HUES64 (cell line): ENCODE measurements around the gene ZNF71. TPM values are rescaled to one million over a fixed set of nuclear protein-coding genes. Genes with fewer than 3 reads are reported as not detected.
A peak's percentile ranks its signal among the peaks of the same experiment; 100 is the strongest.

Source experiments
- H3K27ac ChIP-seq: 2 replicates; pipeline ENCODE4 v1.7.0; 2013; ENCODE audit warnings: low read depth, low read length, inconsistent platforms
- H3K27me3 ChIP-seq: 2 replicates; pipeline ENCODE4 v1.6.1; 2013; ENCODE audit warnings: mild to moderate bottlenecking, low read length; ENCODE audit not compliant: insufficient read depth
- H3K36me3 ChIP-seq: 2 replicates; pipeline ENCODE4 v1.6.1; 2013; ENCODE audit warnings: mild to moderate bottlenecking, low read length; ENCODE audit not compliant: insufficient read depth
- H3K4me1 ChIP-seq: 2 replicates; pipeline ENCODE4 v1.6.1; 2013; ENCODE audit warnings: mild to moderate bottlenecking, low read length, moderate library complexity; ENCODE audit not compliant: insufficient read depth
- H3K4me3 ChIP-seq: 2 replicates; pipeline ENCODE4 v1.5.1; 2013; ENCODE audit warnings: mild to moderate bottlenecking, low read length, moderate library complexity
- H3K9ac ChIP-seq: 2 replicates; pipeline ENCODE4 v1.6.1; 2013; ENCODE audit warnings: mild to moderate bottlenecking, low read depth, low read length
- H3K9me3 ChIP-seq: 2 replicates; pipeline ENCODE4 v1.6.1; 2013; ENCODE audit warnings: low read depth, low read length; ENCODE audit not compliant: insufficient read depth
- WGBS: fragments of 150-250, 120-280 bp; methylation state at CpG from one replicate; pipeline ENCODE4 v1.1.7; 2013; ENCODE audit warnings: missing lambda C conversion rate; 5-methylcytosine and 5-hydroxymethylcytosine counted together
- polyA plus RNA-seq, 2 experiments: library from polyadenylated mRNA; stranded (reverse); fragments of 50-300 nt; gene quantifications; one replicate each; pipeline ENCODE4 v1.2.3, GENCODE V29; 2013

Gene ZNF71
- 7.7 TPM for polyA plus RNA-seq (2013, experiment 1 of 2)
- polyA plus RNA-seq (2013, experiment 2 of 2) = 9.3 TPM

DNA sequence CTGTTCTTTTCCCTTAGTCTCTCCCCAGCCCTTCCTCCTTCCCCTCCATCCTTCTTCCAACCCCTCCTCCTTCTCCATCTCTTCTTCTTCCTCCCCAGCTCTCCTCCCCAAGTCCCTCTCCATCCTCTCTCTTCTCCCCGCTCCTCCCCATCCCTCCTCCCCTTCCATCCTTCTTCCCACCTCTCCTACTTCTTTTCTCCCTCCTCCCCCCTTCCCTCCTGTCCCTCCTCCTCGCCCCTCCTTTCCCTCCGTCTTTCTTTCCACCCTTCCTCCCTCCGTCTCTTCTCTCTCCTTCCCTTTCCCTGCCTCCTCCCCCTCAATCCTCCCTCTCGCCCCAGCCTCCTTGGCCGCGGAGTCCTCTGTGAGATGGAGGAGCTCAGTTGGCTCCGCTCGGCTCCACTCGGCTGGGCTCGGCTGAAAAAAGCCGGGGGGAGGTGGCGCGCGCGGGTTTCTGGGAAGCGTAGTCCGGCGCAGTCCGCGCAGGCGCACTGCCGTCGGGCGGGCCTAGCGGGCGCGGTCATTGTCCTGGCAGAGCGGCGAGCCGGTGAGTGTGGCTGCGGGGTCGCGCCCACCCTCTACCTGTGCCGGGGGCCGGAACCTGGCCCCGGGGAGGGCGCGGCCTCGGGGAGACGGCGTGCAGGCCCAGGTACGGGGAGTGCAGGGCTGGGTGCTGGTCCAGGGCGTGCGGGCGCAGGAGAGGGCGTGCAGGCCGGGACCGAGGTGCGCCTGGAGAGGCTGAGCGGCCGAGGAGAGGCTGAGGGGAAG lies at the start of gene ZNF71:
Gene ZNF71, plus strand, starts transcription at position 520 of the 765 bp plus-strand sequence. CDS start 6,257 bp downstream, outside the sequence.
- Histone ChIP-seq H3K4me1 (peaks cover 6% of the 10 kb centered on the region), H3K27ac (no peak within 1 kb of the TSS; the same call in 1 of the 2 replicates), H3K36me3 (peaks cover 15% of the 10 kb centered on the region; the same call in 1 of the 2 replicates), H3K4me3 (peak within 1 kb of the TSS; percentile 99), H3K27me3 (no peaks in the 10 kb centered on the region), H3K9ac (peak within 1 kb of the TSS; percentile 89), H3K9me3 (peaks cover 16% of the 10 kb centered on the region)
- under 1% methylated on average over 52 of the region's 52 CpGs for WGBS

DNA sequence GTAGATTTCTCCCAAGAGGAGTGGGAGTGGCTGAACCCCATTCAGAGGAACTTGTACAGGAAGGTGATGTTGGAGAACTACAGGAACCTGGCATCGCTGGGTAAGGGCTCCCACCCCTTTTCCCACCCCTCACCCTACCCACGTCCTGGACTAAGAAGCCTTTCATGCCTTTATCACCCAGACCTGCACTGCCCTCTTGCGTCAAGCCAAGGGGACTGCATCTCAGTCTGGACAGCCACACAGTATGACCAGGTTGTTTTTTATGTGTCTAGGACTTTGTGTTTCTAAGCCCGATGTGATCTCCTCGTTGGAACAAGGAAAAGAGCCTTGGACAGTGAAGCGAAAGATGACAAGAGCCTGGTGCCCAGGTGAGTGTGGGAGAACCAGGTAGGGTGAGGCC lies 47.6 kb upstream of the ZNF71 start:
- Histone ChIP-seq H3K9ac (no peak overlapping the region), H3K4me1 (no peaks in the 10 kb centered on the region), H3K27ac (no peak overlapping the region), H3K9me3 (peaks cover 81% of the 10 kb centered on the region), H3K27me3 (no peaks in the 10 kb centered on the region), H3K36me3 (peaks cover 53% of the 10 kb centered on the region), H3K4me3 (no peak overlapping the region)
- 90% methylated on average over 6 of the region's 6 CpGs for WGBS

DNA sequence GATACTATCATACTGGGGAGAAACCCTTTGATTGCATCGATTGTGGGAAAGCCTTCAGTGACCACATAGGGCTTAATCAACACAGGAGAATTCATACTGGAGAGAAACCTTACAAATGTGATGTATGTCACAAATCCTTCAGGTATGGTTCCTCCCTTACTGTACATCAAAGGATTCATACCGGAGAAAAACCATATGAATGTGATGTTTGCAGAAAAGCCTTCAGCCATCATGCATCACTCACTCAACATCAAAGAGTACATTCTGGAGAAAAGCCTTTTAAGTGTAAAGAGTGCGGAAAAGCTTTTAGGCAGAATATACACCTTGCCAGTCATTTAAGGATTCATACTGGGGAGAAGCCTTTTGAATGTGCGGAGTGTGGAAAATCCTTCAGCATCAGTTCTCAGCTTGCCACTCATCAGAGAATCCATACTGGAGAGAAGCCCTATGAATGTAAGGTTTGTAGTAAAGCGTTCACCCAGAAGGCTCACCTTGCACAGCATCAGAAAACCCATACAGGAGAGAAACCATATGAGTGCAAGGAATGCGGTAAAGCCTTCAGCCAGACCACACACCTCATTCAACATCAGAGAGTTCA lies 40.7 kb upstream of the ZNF71 start:
- Histone ChIP-seq H3K9me3 (peaks cover 89% of the 10 kb centered on the region), H3K36me3 (peaks cover 56% of the 10 kb centered on the region), H3K27me3 (no peaks in the 10 kb centered on the region), H3K27ac (no peak overlapping the region), H3K4me3 (no peak overlapping the region), H3K9ac (no peak overlapping the region), H3K4me1 (no peaks in the 10 kb centered on the region)
- WGBS = 70% methylated on average over 4 of the region's 6 CpGs

DNA sequence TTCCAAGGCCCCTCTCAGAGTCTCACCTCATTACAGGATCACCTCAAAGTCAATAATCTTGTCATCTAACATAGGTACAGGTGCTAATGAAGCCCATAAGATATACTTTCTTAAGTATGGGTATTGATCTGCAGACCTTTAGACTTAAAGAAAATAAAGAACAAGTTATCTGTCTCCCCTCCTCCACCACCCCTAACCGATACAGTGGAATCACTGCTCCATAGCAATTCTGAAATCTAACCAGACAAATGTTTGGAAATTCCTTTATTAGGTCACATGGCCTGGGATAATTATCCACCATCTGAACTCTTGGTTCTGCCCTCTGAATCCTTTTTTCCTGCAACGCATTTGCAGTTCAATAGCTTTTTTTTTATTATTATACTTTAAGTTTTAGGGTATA lies 32.3 kb upstream of the ZNF71 start:
- Histone ChIP-seq H3K4me1 (no peaks in the 10 kb centered on the region), H3K27ac (no peak overlapping the region), H3K4me3 (no peak overlapping the region), H3K9ac (no peak overlapping the region), H3K9me3 (peaks cover 50% of the 10 kb centered on the region), H3K27me3 (no peaks in the 10 kb centered on the region), H3K36me3 (no peaks in the 10 kb centered on the region)
- WGBS = 95% methylated on average over 2 of the region's 2 CpGs

DNA sequence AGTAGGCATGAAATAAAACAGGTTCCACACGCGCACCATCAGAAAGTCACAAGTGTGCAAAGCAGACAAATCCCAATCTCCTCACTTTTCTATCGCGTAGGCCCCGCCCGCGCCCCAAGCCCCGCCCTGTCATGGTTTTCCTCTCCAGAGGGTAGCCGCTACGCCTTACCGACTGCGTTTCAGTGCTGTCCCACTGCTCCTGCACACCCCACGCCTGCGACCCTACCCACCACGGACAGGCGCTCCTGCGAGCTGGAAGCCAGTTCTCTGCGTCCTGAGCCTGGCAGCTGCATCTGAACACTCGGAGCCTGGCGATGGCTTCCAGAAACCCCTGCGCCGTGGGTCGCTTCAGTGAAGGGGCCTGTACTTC lies 28.2 kb upstream of the ZNF71 start:
- Histone ChIP-seq H3K9me3 (peaks cover 68% of the 10 kb centered on the region), H3K4me3 (peak overlapping the region; percentile 75), H3K9ac (peak overlapping the region; percentile 48), H3K36me3 (peaks cover 32% of the 10 kb centered on the region), H3K4me1 (no peaks in the 10 kb centered on the region), H3K27me3 (no peaks in the 10 kb centered on the region), H3K27ac (no peak overlapping the region)
- 2% methylated on average over 23 of the region's 23 CpGs for WGBS

DNA sequence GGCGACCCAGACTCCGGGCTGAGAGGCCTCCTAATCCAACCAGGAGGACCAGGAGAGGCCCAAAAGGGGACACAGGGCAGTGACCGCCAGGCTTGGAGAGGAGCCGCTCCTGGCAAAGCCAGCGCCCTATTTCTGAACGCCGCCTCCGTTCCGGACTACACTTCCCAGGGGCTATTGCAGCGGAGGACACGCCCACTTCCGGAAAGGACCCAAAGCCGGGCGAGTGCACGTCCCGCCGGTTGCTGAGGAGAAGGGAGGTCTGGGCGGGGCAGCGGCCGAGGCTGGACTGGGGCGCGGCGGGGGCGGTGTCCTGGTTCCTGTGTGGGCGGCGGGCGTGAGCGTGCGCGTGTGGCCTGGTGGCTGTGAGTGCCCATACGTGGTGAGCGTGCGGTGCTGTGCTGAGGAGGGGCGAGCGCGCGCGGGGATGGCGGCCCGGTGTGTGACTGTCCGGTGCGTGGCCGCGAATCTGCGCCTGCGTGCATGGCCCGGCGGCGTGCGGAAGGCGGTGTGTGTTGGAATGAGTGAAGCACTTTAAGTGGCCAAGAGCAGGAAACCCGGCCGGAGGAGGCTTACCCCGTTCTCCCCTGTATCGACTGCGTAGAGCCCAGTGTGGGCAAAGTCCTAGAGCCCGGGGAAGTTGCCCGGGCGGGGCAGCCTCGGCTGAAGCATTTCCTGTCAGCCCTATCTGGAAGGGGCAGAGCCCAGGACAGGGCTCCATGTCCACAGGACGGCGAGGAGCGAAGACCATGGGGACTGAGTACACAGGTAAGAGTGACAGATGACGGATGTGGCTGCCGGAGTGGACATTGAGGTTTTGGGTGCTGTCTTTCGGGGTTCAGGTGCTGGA lies 27.6 kb upstream of the ZNF71 start, which contains the start of gene ZNF470:
Gene ZNF470, plus strand, starts transcription at position 195 of the 847 bp plus-strand sequence. CDS start 2,844 bp downstream, outside the sequence.
- Histone ChIP-seq H3K27ac (no peak within 1 kb of the TSS), H3K4me3 (peak within 1 kb of the TSS; percentile 75), H3K36me3 (peaks cover 36% of the 10 kb centered on the region), H3K9ac (peak within 1 kb of the TSS; percentile 48), H3K4me1 (no peaks in the 10 kb centered on the region), H3K27me3 (no peaks in the 10 kb centered on the region), H3K9me3 (peaks cover 67% of the 10 kb centered on the region)
- WGBS = 5% methylated on average over 66 of the region's 66 CpGs

DNA sequence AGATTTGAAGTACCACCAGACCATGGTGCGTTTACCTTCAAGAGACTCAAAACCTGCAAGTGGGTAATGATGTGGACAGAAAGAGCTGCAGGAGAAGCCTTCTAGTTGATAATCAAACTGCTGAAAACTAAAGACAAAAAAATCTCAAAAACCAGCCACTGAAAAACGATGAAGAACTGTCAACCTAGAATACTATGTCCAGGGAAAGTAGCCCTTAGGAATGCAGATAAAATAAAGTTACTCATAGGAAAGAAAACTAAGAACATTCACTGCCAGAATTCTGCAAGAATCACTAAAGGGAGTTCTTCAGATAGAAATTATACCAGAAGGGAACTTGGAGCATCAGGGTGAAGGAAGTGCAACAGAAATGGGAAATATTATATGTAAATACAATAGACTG lies 22.5 kb upstream of the ZNF71 start:
- Histone ChIP-seq H3K27ac (no peak overlapping the region), H3K4me3 (no peak overlapping the region), H3K9ac (no peak overlapping the region), H3K36me3 (peaks cover 87% of the 10 kb centered on the region), H3K4me1 (no peaks in the 10 kb centered on the region), H3K9me3 (peaks cover 92% of the 10 kb centered on the region), H3K27me3 (no peaks in the 10 kb centered on the region)
- WGBS = 47% methylated on average over 2 of the region's 2 CpGs

DNA sequence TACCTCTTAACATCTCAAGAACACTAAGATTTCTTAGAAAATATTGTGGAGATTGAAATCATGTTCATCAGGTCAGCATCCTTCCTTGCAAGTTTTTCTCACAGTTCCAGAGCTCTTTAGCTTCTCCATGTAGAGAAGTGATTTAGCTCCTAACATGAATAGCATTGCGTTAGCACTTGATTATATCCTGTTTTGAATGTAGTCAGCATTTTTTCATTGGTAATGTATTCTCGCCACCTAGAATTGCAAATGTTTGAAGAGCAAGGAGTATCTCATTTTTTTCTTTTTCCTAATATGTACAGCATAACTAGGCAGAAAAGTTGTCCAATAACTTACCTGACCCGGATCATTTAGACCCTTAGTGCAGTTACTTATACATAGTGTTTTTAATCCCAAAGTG lies 21.2 kb upstream of the ZNF71 start:
- Histone ChIP-seq H3K4me3 (no peak overlapping the region), H3K36me3 (peaks cover 94% of the 10 kb centered on the region), H3K27ac (no peak overlapping the region), H3K9ac (no peak overlapping the region), H3K27me3 (no peaks in the 10 kb centered on the region), H3K9me3 (peaks cover 97% of the 10 kb centered on the region), H3K4me1 (no peaks in the 10 kb centered on the region)
- 98% methylated on average over 3 of the region's 3 CpGs for WGBS

DNA sequence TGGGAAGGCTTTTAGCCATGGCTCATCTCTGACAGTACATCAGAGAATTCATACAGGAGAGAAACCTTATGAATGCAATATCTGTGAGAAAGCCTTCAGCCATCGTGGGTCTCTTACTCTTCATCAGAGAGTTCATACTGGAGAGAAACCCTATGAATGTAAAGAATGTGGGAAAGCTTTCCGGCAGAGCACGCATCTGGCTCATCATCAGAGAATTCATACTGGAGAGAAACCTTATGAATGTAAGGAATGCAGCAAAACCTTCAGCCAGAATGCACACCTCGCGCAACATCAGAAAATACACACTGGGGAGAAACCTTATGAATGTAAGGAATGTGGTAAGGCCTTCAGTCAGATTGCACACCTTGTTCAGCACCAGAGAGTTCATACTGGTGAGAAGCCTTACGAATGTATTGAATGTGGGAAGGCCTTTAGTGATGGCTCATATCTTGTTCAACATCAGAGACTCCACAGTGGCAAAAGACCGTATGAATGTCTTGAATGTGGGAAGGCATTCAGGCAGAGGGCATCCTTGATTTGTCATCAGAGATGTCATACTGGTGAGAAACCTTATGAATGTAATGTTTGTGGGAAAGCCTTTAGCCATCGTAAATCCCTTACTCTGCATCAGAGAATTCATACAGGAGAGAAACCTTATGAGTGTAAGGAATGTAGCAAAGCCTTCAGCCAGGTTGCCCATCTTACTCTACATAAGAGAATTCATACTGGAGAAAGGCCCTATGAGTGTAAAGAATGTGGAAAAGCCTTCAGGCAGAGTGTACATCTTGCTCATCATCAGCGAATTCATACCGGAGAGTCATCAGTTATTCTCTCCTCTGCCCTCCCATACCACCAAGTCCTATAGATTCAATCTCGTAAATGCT lies 17.1 kb upstream of the ZNF71 start:
- H3K27ac ChIP-seq = no peak overlapping the region
- peaks cover 59% of the 10 kb centered on the region for H3K36me3 ChIP-seq
- H3K4me1 ChIP-seq = no peaks in the 10 kb centered on the region
- H3K9me3 ChIP-seq = peaks cover 99% of the 10 kb centered on the region
- H3K4me3 ChIP-seq = peak overlapping the region; percentile 5; the same call in 1 of the 2 replicates
- no peak overlapping the region for H3K9ac ChIP-seq
- H3K27me3 ChIP-seq = no peaks in the 10 kb centered on the region
- 95% methylated on average over 10 of the region's 11 CpGs for WGBS

DNA sequence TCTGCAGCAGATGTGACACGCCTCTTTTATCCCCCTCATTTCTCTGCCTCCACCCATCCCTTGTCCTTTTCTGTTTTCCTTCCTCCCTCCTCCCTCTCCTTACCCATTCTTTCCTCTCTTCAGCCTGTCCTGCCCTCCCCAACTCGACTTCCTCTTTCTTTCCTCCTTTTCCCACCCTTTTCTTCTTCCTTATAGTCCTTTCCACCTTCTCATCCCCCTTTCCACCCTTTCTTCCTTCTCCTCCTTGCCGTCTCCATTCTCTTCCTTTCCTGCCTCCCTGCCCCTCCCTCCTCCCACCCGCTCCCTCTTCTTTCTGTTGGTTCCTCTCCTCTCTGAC lies 688 bp upstream of the ZNF71 start:
- peak overlapping the region; percentile 99; the same call in 1 of the 2 replicates for H3K4me3 ChIP-seq

More for the DNA sequence above, 688 bp upstream of the ZNF71 start:
- no peaks in the 10 kb centered on the region for H3K27me3 ChIP-seq
- H3K9ac ChIP-seq = no peak overlapping the region
- H3K36me3 ChIP-seq = peaks cover 15% of the 10 kb centered on the region; the same call in 1 of the 2 replicates
- peaks cover 6% of the 10 kb centered on the region for H3K4me1 ChIP-seq
- no peak overlapping the region for H3K27ac ChIP-seq
- peaks cover 22% of the 10 kb centered on the region for H3K9me3 ChIP-seq
- 67% methylated on average over 4 of the region's 4 CpGs for WGBS
